ENCODE data around the gene PUS10.
A peak's percentile ranks its signal among the peaks of the same experiment; 100 is the strongest.

PUS10 gene

GRCh38 chr2:61045999-61046398 lies 27.9 kb upstream of the PUS10 start (continued):
- TF ChIP-seq, protein P1, sequence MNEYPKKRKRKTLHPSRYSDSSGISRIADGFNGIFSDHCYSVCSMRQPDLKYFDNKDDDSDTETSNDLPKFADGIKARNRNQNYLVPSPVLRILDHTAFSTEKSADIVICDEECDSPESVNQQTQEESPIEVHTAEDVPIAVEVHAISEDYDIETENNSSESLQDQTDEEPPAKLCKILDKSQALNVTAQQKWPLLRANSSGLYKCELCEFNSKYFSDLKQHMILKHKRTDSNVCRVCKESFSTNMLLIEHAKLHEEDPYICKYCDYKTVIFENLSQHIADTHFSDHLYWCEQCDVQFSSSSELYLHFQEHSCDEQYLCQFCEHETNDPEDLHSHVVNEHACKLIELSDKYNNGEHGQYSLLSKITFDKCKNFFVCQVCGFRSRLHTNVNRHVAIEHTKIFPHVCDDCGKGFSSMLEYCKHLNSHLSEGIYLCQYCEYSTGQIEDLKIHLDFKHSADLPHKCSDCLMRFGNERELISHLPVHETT (tag by site-specific recombination; IDR thresholded peaks at IDR 0.05) = 0 out of 2 replicates have a peak, but pooled peaks have one; percentile 55
- TF ChIP-seq ZNF610 (tag by site-specific recombination; IDR thresholded peaks at IDR 0.05; ENCODE audit: borderline replicate concordance) = no peak
- no peak for TF ChIP-seq ZNF654 (tag by site-specific recombination; IDR thresholded peaks at IDR 0.05; ENCODE audit: low read depth)
- TF ChIP-seq ZNF548 (tag by site-specific recombination; IDR thresholded peaks at IDR 0.05) = no peak
- no peak for TF ChIP-seq ZNF626 (tag by site-specific recombination; IDR thresholded peaks at IDR 0.05)
- 0 out of 2 replicates have a peak, but pooled peaks have one; percentile 36 for TF ChIP-seq KLF8 (tag by site-specific recombination; IDR thresholded peaks at IDR 0.05)
- peak; percentile 93 for TF ChIP-seq ZEB2 (tag by site-specific recombination; IDR thresholded peaks at IDR 0.05)
- TF ChIP-seq ZNF155 (tag by site-specific recombination; IDR thresholded peaks at IDR 0.05) = no peak
- 0 out of 2 replicates have a peak, but pooled peaks have one; percentile 49 for TF ChIP-seq ZBTB17 (tag by site-specific recombination; IDR thresholded peaks at IDR 0.05)
- peak; percentile 74; the same call in 1 of the 2 replicates for TF ChIP-seq ZFP69B (tag by site-specific recombination; IDR thresholded peaks at IDR 0.05)
- peak; percentile 64 for TF ChIP-seq ZBTB21 (tag by site-specific recombination; IDR thresholded peaks at IDR 0.05)
- no peak for TF ChIP-seq HOXA7 (CRISPR knock-in tag; IDR thresholded peaks at IDR 0.05; ENCODE audit: borderline replicate concordance)
- no peak for TF ChIP-seq YY1 (tag by site-specific recombination; IDR thresholded peaks at IDR 0.05)
- TF ChIP-seq ELK4 (IDR thresholded peaks at IDR 0.05; ENCODE audit: borderline replicate concordance, low read depth, low read length) = no peak
- no peak for TF ChIP-seq MYNN (tag by site-specific recombination; IDR thresholded peaks at IDR 0.05; ENCODE audit: borderline replicate concordance)
- no peak for TF ChIP-seq ZSCAN30 (tag by site-specific recombination; IDR thresholded peaks at IDR 0.05)
- TF ChIP-seq YY2 (tag by site-specific recombination; IDR thresholded peaks at IDR 0.05) = no peak
- TF ChIP-seq SCRT2 (tag by site-specific recombination; IDR thresholded peaks at IDR 0.05) = peak; percentile 64
- TF ChIP-seq, protein P2, sequence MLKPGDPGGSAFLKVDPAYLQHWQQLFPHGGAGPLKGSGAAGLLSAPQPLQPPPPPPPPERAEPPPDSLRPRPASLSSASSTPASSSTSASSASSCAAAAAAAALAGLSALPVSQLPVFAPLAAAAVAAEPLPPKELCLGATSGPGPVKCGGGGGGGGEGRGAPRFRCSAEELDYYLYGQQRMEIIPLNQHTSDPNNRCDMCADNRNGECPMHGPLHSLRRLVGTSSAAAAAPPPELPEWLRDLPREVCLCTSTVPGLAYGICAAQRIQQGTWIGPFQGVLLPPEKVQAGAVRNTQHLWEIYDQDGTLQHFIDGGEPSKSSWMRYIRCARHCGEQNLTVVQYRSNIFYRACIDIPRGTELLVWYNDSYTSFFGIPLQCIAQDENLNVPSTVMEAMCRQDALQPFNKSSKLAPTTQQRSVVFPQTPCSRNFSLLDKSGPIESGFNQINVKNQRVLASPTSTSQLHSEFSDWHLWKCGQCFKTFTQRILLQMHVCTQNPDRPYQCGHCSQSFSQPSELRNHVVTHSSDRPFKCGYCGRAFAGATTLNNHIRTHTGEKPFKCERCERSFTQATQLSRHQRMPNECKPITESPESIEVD (tag by site-specific recombination; IDR thresholded peaks at IDR 0.05) = peak; percentile 95
- peak; percentile 68; the same call in 1 of the 2 replicates for TF ChIP-seq ZNF843 (tag by site-specific recombination; IDR thresholded peaks at IDR 0.05)
- TF ChIP-seq ZNF24 (tag by site-specific recombination; IDR thresholded peaks at IDR 0.05) = 0 out of 2 replicates have a peak, but pooled peaks have one; percentile 63
- peak; percentile 50; the same call in 1 of the 2 replicates for TF ChIP-seq BCL6B (tag by site-specific recombination; IDR thresholded peaks at IDR 0.05)
- no peak for TF ChIP-seq KLF1 (tag by site-specific recombination; IDR thresholded peaks at IDR 0.05)
- TF ChIP-seq, protein P3, sequence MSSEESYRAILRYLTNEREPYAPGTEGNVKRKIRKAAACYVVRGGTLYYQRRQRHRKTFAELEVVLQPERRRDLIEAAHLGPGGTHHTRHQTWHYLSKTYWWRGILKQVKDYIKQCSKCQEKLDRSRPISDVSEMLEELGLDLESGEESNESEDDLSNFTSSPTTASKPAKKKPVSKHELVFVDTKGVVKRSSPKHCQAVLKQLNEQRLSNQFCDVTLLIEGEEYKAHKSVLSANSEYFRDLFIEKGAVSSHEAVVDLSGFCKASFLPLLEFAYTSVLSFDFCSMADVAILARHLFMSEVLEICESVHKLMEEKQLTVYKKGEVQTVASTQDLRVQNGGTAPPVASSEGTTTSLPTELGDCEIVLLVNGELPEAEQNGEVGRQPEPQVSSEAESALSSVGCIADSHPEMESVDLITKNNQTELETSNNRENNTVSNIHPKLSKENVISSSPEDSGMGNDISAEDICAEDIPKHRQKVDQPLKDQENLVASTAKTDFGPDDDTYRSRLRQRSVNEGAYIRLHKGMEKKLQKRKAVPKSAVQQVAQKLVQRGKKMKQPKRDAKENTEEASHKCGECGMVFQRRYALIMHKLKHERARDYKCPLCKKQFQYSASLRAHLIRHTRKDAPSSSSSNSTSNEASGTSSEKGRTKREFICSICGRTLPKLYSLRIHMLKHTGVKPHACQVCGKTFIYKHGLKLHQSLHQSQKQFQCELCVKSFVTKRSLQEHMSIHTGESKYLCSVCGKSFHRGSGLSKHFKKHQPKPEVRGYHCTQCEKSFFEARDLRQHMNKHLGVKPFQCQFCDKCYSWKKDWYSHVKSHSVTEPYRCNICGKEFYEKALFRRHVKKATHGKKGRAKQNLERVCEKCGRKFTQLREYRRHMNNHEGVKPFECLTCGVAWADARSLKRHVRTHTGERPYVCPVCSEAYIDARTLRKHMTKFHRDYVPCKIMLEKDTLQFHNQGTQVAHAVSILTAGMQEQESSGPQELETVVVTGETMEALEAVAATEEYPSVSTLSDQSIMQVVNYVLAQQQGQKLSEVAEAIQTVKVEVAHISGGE (tag by site-specific recombination; conservative IDR thresholded peaks at IDR 0.05; ENCODE audit: low read depth) = no peak
- TF ChIP-seq ZBTB26 (tag by site-specific recombination; optimal IDR thresholded peaks at IDR 0.05) = no peak
- peak; percentile 84 for TF ChIP-seq ZNF629 (tag by site-specific recombination; IDR thresholded peaks at IDR 0.05)
- TF ChIP-seq ZNF596 (tag by site-specific recombination; IDR thresholded peaks at IDR 0.05) = no peak
